HG03280 (cell line): ENCODE measurements around the gene VWA8.
"Not testable (repeated sequence)": the region's sequence is repeated elsewhere in the genome, so short reads cannot be mapped to it uniquely, and the experiment has no call there.

Experiments
- ATAC-seq: cut with Tn5 transposase; IDR thresholded peaks from one replicate; pipeline ENCODE4 v1.9.1; 2021; ENCODE audit warnings: mild to moderate bottlenecking, moderate library complexity; ENCODE audit not compliant: unreplicated experiment

Gene VWA8

DNA sequence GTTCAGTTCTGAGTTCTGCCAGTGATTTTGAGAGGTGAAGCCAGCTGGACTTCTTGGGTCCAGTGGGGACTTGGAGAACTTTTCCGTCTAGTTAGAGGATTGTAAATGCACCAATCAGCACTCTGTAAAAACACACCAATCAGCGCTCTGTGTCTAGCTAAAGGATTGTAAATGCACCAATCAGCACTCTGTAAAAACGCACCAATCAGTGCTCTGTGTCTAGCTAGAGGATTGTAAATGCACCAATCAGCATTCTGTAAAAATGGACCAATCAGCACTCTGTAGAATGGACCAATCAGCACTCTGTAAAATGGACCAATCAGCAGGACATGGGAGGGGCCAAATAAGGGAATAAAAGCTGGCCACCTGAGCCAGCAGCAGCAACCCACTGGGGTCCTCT is 418.1 kb downstream of the VWA8 start:
- not testable (repeated sequence) for ATAC-seq

DNA sequence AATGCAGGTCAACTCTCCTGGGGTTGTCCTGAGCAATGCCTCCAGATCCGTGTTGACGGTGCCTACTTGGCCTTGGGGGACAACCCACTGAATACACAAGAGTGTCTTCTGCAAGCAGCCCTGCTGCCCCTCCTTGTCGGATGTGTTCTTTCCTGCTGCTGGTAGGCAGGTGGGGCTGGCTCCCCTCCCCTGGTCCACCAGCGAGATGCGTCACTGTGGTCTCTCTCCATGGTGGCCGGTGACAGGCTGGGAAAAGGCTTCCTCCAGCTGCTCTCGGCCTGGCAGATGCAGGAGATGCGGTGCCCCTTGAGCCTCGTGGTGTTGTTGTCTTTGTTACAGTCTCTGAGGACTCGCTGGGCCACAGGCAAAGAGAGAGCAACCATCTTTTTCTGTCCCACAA is 418.6 kb downstream of the VWA8 start:
- no peak for ATAC-seq

DNA sequence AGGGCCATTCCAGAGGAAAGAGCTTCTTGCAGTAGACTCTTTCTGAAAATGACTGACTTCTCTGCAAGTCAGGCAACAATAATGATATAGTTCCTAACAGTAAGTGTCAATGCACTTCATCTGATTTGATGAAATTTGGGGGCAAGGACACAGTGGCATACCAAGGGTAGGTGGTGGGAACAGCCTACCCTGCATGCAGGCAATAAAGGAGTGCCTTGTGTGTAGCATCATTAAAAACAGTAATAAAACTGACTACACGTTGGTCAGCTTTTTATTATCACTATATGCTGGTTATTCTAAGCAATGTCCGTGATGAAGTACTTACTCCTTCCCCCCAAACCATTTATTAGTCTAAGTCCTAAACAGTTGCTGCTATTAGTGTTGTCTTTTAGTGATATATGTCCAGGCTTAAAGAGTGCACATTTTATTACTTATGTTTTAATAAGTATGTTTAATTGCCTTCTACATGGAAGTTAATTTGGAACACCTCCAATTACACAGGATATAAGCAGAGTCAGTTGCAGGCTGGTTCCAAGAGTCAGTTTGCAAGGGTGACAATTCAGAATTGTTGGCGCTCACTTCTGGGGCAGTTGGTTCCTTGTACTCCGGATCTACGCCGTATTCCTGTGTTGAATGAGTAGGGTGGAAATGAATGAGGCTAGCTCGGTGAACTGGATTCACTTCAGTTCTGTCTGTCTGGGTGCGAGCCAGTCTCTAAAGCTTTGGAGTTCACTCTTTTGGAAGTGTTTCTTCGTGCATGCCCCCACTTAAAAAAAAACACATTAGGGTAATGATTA is 419.6 kb downstream of the VWA8 start:
- no peak for ATAC-seq

GRCh38 chr13:41540240-41540639 is 420.7 kb downstream of the VWA8 start:
- not testable (repeated sequence) for ATAC-seq

DNA sequence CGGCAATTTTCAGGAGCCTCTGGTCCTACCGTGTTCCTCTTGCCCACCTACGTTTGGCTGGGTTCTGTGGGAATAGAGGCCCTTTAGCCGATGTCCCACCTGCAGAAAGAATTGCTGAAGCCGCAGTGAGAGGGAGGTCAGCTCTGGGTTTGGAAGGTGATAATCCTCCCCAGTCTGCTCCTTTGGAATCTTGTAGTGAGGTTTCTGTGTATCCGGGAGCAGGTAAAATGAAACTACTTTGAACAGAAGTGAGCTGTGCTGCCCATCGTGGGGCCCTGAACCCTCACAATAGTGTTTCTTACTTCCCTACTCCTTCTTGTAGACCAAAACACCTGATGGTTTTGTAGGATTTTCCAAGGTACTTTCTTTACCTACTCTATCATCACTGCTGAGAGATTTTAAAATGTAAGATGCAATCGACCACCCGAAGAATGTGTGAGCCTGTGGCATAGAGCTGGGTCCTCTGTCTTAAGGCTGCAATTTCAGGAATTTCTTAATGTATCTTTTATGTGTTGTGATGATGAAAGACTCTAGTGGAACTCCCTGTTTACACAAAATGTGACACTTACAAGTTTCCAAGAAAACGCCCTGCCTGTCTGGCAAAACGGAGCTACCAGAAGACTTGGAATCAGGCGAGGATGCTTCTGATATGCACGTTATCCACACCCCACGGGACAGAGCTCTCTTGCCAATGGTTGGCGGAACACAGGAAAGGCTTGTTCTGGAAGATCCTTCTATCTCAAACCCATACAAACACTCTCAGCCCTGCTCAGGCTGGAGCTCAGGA is 427.4 kb downstream of the VWA8 start:
- no peak for ATAC-seq

DNA sequence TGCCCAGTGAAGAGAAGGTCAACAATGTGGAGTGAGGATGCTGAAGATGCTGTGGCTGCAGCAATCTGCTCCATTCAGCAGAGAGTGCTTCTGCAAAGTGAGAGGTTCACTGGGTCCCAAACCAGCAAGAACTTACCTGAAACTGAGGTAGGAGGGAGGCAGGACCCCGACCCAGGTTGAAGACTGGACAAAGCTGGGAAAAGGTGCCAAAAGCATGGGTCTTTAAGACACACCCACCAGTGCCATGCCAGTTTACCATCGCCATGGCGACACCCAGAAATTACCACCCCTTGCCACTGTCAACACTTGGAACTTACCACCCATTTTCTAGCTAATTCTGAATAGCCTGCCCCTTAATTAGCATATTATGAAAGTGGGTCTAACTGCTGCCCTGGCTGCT is 432.9 kb downstream of the VWA8 start:
- no peak for ATAC-seq

GRCh38 chr13:41520660-41521630 is 440.0 kb downstream of the VWA8 start:
- no peak for ATAC-seq

GRCh38 chr13:41520016-41520659 is 440.8 kb downstream of the VWA8 start:
- no peak for ATAC-seq
